Karpas-422 (cell line): Measurements from ENCODE around the gene SYP. TPM values are rescaled to one million over a fixed set of nuclear protein-coding genes. Genes with fewer than 3 reads are reported as not detected.

Experiments
- DNase-seq: peaks from one replicate; pipeline ENCODE4 v3.0.0-alpha.2; 2015
- H2AFZ ChIP-seq: fragments of 200-600 bp; sonication (generic); 2 replicates; pipeline ENCODE4 v1.6.1; 2014; ENCODE audit warnings: antibody characterized with exemption, low read length, mixed read lengths
- H3K27ac ChIP-seq: fragments of 200-600 bp; sonication (generic); 2 replicates; pipeline ENCODE4 v1.5.1; 2014; ENCODE audit warnings: mild to moderate bottlenecking, low read length, moderate library complexity
- H3K27me3 ChIP-seq: fragments of 200-600 bp; sonication (generic); 2 replicates; pipeline ENCODE4 v1.6.1; 2014; ENCODE audit warnings: low read length, mixed read lengths
- H3K36me3 ChIP-seq: fragments of 200-600 bp; sonication (generic); 2 replicates; pipeline ENCODE4 v1.6.1; 2014; ENCODE audit warnings: low read length, mixed read lengths; ENCODE audit not compliant: insufficient read depth
- H3K4me1 ChIP-seq: fragments of 200-600 bp; sonication (generic); 2 replicates; pipeline ENCODE4 v1.6.1; 2014; ENCODE audit warnings: mild to moderate bottlenecking, low read length, mixed read lengths
- H3K4me2 ChIP-seq: fragments of 200-600 bp; sonication (generic); 2 replicates; pipeline ENCODE4 v1.6.1; 2014; ENCODE audit warnings: low read length, low read depth, mild to moderate bottlenecking; ENCODE audit not compliant: poor library complexity, severe bottlenecking
- H3K4me3 ChIP-seq: fragments of 200-600 bp; sonication (generic); 2 replicates; pipeline ENCODE4 v1.5.1; 2014; ENCODE audit warnings: mild to moderate bottlenecking, antibody characterized with exemption, low read length, mixed read lengths
- H3K79me2 ChIP-seq: fragments of 200-600 bp; sonication (generic); 2 replicates; pipeline ENCODE4 v1.6.1; 2014; ENCODE audit warnings: mild to moderate bottlenecking, low read length, mixed read lengths
- H3K9ac ChIP-seq: fragments of 200-600 bp; sonication (generic); 2 replicates; pipeline ENCODE4 v1.6.0; 2014; ENCODE audit warnings: low read length
- H3K9me2 ChIP-seq: fragments of 200-600 bp; sonication (generic), shearing (Covaris generic); replicated peaks from 2 replicates; pipeline ENCODE4 v1.6.0; 2014; ENCODE audit warnings: mild to moderate bottlenecking, low read length, moderate library complexity; ENCODE audit not compliant: insufficient read depth
- H3K9me3 ChIP-seq: fragments of 300-700, 200-600 bp; sonication (generic); 2 replicates; pipeline ENCODE4 v1.6.1; 2014; ENCODE audit warnings: low read length, mixed read lengths
- H4K20me1 ChIP-seq: fragments of 200-600 bp; sonication (generic); 2 replicates; pipeline ENCODE4 v1.6.1; 2014; ENCODE audit warnings: mild to moderate bottlenecking, antibody characterized with exemption, low read length, low read depth; ENCODE audit not compliant: insufficient read depth
- total RNA-seq: library from RNA; depleted of rRNA; stranded (reverse); fragments of >200 nt; shearing (Covaris generic); gene quantifications from 2 replicates; pipeline ENCODE4 v1.2.3, GENCODE V29; 2014; ENCODE audit warnings: low replicate concordance; rRNA removed

Gene SYP
- total RNA-seq: 0.86 and 1.2 TPM in 2 replicates

DNA sequence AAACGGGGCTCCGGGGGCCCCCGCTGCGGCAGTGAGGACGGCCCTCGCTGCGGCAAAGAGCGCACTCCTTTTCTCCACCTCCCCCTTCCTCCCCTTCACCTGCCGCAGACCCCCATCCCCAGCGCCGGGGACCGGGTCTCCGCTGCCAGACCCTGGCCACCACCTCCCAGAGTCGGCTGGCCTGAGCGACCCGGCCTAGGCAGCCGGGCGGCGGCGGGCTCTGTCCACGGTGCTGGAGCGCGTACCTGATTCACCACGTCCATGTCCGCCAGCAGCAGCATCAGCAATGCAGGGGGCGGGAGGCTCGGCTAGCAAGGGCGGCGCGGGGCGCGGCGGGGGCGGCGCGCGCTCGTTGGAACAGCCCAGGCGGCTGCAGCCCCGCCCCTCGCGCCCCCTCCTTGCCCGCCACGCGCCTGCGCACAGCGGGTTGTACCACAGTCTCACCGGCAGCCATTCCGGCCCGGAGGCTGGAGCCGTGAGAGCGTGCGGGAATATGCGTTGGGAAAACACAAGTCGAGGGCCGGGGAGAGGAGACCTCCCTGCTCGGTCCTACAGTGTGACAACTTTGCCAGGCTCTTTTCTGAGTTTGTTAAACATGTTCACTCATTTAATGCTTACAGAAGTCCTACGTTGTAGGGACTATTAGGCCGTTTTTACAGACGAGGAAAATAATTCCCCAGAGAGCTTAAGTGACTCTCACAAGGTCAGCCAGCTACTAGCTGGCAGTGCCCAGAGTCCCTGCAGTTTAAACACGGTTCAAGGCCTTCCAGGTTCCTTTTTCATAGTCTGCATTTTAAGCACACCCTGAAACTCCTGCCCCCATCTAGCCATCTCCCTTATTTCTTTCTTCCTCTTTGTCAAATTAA is at the start of gene SYP:
Gene SYP (minus strand): TSS at position 288 of the 866 bp plus-strand sequence. CDS start 7 bp downstream, at position 281.
- Histone ChIP-seq H3K4me2 (peak within 1 kb of the TSS; percentile 72), H3K27ac (no peak within 1 kb of the TSS), H2AFZ (peak within 1 kb of the TSS; percentile 75; the same call in 1 of the 2 replicates), H3K9ac (peak within 1 kb of the TSS; percentile 72), H3K9me3 (no peaks in the 10 kb centered on the region), H4K20me1 (no peaks in the 10 kb centered on the region), H3K4me1 (peaks cover 5% of the 10 kb centered on the region), H3K9me2 (no peaks in the 10 kb centered on the region), H3K79me2 (no peaks in the 10 kb centered on the region), H3K36me3 (no peaks in the 10 kb centered on the region), H3K27me3 (no peaks in the 10 kb centered on the region), H3K4me3 (peak within 1 kb of the TSS; percentile 57; the same call in 1 of the 2 replicates)
- peak; percentile 92 for DNase-seq

DNA sequence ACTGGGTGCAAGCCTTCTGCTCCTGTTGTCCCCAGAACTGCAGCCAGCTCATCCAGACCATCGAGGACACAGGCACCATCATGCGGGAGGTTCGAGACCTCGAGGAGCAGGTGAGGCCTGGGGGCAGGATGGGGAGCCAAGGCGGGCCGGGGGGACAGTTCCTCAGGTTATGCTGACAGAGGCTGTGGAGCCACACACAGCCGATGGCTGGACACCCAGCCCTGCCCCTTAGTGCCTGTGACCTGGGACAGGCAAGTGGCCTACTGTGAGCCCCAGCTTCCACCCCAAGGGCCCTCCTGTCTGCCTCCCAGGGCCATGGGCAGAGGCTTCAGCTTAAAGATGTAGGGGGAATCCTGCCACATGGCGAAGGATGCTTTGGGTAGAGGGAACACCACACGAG is 49.6 kb upstream of the SYP start:
- no peaks in the 10 kb centered on the region for H3K9me3 ChIP-seq
- no peak overlapping the region for H3K4me2 ChIP-seq
- H3K36me3 ChIP-seq: no peaks in the 10 kb centered on the region
- no peak overlapping the region for H3K27ac ChIP-seq
- no peaks in the 10 kb centered on the region for H3K79me2 ChIP-seq
- no peak overlapping the region for H3K9ac ChIP-seq
- no peaks in the 10 kb centered on the region for H3K4me1 ChIP-seq
- DNase-seq: no peak
- no peaks in the 10 kb centered on the region for H3K9me2 ChIP-seq
- no peaks in the 10 kb centered on the region for H4K20me1 ChIP-seq
- no peak overlapping the region for H3K4me3 ChIP-seq
- no peak overlapping the region for H2AFZ ChIP-seq
- no peaks in the 10 kb centered on the region for H3K27me3 ChIP-seq

DNA sequence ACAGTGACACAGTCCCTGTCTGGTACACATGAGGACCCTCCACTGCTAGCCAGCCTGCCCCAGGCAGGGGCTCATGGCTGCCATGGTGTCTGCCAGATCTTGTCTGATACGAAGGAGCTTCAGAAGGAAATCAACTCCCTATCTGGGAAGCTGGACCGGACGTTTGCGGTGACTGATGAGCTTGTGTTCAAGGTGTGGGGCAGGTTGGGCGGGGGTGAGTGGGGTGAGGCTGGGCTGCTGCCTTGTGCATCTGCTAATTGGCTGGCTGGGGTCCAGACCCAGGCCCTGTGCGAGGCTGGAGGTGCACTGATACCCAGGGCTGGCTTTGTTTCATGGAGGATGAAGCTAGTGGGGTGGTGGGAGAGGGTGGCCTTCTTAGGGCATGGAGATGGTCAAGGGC is 49.1 kb upstream of the SYP start:
- H3K27ac ChIP-seq: no peak overlapping the region
- H3K4me1 ChIP-seq: no peaks in the 10 kb centered on the region
- no peaks in the 10 kb centered on the region for H3K27me3 ChIP-seq
- DNase-seq: no peak
- no peak overlapping the region for H3K9ac ChIP-seq
- no peak overlapping the region for H2AFZ ChIP-seq
- H3K4me2 ChIP-seq: no peak overlapping the region
- H3K9me3 ChIP-seq: no peaks in the 10 kb centered on the region
- H3K79me2 ChIP-seq: no peaks in the 10 kb centered on the region
- H3K36me3 ChIP-seq: no peaks in the 10 kb centered on the region
- H3K4me3 ChIP-seq: no peak overlapping the region
- H3K9me2 ChIP-seq: no peaks in the 10 kb centered on the region
- H4K20me1 ChIP-seq: no peaks in the 10 kb centered on the region

DNA sequence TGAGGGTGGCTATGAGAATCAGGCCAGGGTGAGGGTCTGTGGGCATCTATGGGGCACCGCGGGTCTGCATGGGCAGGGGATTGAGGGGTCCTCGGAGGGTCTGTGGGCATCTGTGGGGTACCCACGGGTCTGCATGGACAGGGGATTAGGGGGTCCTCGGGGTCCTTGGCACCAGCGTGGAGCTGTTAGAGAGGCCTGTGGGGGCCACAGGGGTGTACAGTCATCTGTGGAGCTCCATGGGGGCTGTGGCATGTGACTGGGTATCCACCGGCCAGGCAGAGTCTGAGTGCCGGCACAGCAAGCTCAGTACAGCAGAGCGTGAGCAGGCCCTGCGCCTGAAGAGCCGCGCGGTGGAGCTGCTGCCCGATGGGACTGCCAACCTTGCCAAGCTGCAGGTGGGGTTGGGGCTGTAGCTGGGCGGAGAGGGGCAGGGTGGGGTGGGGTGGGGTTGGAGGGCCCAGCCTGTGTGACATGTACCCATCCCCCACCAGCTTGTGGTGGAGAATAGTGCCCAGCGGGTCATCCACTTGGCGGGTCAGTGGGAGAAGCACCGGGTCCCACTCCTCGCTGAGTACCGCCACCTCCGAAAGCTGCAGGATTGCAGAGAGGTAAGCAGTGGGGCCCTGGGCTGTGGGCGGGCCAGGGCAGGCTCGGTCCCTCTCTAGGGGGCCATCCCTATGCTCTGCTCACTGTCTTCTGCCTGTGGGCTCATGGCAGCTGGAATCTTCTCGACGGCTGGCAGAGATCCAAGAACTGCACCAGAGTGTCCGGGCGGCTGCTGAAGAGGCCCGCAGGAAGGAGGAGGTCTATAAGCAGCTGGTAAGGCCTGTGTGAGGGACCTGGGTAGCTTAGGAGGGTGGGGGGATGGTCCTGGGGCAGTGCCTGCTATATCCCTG is 48.2 kb upstream of the SYP start:
- no peak overlapping the region for H3K4me2 ChIP-seq
- DNase-seq: no peak
- no peaks in the 10 kb centered on the region for H4K20me1 ChIP-seq
- no peak overlapping the region for H3K27ac ChIP-seq
- H2AFZ ChIP-seq: no peak overlapping the region
- no peaks in the 10 kb centered on the region for H3K36me3 ChIP-seq
- no peaks in the 10 kb centered on the region for H3K9me2 ChIP-seq
- H3K4me1 ChIP-seq: no peaks in the 10 kb centered on the region
- no peaks in the 10 kb centered on the region for H3K79me2 ChIP-seq
- H3K9ac ChIP-seq: no peak overlapping the region
- H3K9me3 ChIP-seq: no peaks in the 10 kb centered on the region
- no peak overlapping the region for H3K4me3 ChIP-seq
- H3K27me3 ChIP-seq: no peaks in the 10 kb centered on the region

DNA sequence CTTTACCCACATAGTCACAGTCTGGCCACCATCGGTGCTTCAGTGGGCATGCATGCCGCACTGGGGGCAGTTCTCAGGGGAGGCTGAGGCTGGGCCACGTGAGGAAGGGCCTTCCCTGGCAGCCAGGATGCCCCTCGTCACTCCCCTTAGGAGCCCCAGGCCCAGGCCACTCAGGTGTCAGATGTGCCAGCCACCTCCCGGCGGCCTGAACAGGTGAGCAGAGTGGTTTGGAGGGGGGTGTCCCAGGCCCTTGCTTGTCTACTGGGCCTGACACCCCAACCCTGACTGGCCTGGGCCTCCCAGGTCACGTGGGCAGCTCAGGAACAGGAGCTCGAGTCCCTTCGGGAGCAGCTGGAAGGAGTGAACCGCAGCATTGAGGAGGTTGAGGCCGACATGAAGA is 47.4 kb upstream of the SYP start:
- H2AFZ ChIP-seq: no peak overlapping the region
- no peaks in the 10 kb centered on the region for H3K79me2 ChIP-seq
- H3K4me2 ChIP-seq: no peak overlapping the region
- no peaks in the 10 kb centered on the region for H3K4me1 ChIP-seq
- H3K27me3 ChIP-seq: no peaks in the 10 kb centered on the region
- no peak overlapping the region for H3K4me3 ChIP-seq
- H3K36me3 ChIP-seq: no peaks in the 10 kb centered on the region
- no peak overlapping the region for H3K27ac ChIP-seq
- no peaks in the 10 kb centered on the region for H4K20me1 ChIP-seq
- no peaks in the 10 kb centered on the region for H3K9me3 ChIP-seq
- H3K9me2 ChIP-seq: no peaks in the 10 kb centered on the region
- DNase-seq: no peak
- H3K9ac ChIP-seq: no peak overlapping the region

DNA sequence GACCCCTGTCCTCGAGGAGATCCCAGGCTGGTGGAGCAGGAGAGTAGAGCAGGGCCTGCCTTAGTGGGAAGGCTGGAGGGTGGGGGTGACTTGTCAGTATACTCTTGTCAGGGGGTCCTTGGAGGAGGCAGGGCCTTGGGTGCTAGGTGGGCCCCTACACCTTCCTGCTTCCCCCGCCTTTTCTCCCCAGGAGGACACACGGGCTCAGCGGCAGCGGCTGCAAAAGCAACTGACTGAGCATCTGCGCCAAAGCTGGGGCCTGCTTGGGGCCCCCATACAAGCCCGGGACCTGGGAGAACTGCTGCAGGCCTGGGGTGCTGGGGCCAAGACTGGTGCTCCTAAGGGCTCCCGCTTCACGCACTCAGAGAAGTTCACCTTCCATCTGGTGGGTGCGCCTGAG is 46.5 kb upstream of the SYP start:
- Histone ChIP-seq H3K36me3 (no peaks in the 10 kb centered on the region), H3K27ac (no peak overlapping the region), H3K9me3 (no peaks in the 10 kb centered on the region), H3K79me2 (no peaks in the 10 kb centered on the region), H4K20me1 (no peaks in the 10 kb centered on the region), H3K4me1 (no peaks in the 10 kb centered on the region), H2AFZ (no peak overlapping the region), H3K4me3 (no peak overlapping the region), H3K4me2 (no peak overlapping the region), H3K9ac (no peak overlapping the region), H3K27me3 (no peaks in the 10 kb centered on the region), H3K9me2 (no peaks in the 10 kb centered on the region)
- DNase-seq: no peak

DNA sequence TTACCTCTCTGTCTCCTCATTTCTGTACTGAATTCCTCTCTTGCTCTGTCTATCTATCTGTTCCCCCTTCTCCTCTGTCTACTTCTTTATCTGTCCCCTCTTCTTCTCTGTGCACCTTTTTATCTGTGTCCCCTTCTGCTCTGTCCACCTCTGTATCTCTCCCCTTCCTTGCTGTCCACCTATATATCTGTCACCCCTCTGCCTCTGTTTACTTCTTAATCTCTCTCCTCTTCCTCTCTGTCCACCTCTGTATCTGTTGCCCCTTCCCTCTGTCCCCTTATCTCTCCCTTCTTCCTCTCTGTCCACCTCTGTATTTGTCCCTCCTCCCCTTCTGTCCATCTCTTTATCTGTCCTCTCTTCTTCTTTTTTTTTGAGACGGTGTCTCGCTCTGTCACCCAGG is 44.2 kb upstream of the SYP start:
- Histone ChIP-seq H4K20me1 (no peaks in the 10 kb centered on the region), H3K4me3 (no peak overlapping the region), H2AFZ (no peak overlapping the region), H3K36me3 (no peaks in the 10 kb centered on the region), H3K9me2 (no peaks in the 10 kb centered on the region), H3K4me1 (no peaks in the 10 kb centered on the region), H3K9ac (no peak overlapping the region), H3K4me2 (no peak overlapping the region), H3K27me3 (no peaks in the 10 kb centered on the region), H3K79me2 (no peaks in the 10 kb centered on the region), H3K9me3 (no peaks in the 10 kb centered on the region), H3K27ac (no peak overlapping the region)
- DNase-seq: no peak

DNA sequence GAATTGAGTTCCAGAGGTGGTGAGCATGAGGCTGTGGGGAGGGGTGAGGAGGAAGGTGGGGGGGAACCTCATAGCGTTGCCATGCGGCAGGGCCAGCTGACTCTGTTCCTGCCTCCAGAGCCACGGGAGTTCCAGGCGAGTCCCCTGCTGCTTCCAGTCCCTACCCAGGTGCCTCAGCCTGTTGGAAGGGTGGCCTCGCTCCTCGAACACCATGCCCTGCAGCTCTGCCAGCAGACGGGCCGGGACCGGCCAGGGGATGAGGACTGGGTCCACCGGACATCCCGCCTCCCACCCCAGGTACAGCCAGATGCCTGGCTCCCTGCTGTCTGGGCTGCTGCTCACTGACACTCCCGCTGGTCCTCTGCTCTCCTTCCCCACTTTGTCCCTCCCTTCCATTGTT is 43.2 kb upstream of the SYP start:
- no peak overlapping the region for H2AFZ ChIP-seq
- no peaks in the 10 kb centered on the region for H3K27me3 ChIP-seq
- DNase-seq: no peak
- no peaks in the 10 kb centered on the region for H3K79me2 ChIP-seq
- H3K4me1 ChIP-seq: no peaks in the 10 kb centered on the region
- no peak overlapping the region for H3K4me3 ChIP-seq
- H3K9me2 ChIP-seq: no peaks in the 10 kb centered on the region
- H3K36me3 ChIP-seq: no peaks in the 10 kb centered on the region
- no peak overlapping the region for H3K27ac ChIP-seq
- H3K9me3 ChIP-seq: no peaks in the 10 kb centered on the region
- no peak overlapping the region for H3K9ac ChIP-seq
- H4K20me1 ChIP-seq: no peaks in the 10 kb centered on the region
- no peak overlapping the region for H3K4me2 ChIP-seq
